Upper lobe of left lung (tissue), 6 donors: ENCODE measurements around the gene COG5. TPM values are rescaled to one million over a fixed set of nuclear protein-coding genes. Genes with fewer than 3 reads are reported as not detected.

Source experiments
- ATAC-seq, 2 donors: fragments of 200-7000 bp; cut with Tn5 transposase; one replicate each; pipeline ENCODE4 v1.9.1; 2022; ENCODE audit warnings: mild to moderate bottlenecking in 2 of 2, moderate library complexity in 2 of 2; ENCODE audit not compliant: low FRiP score in 2 of 2
- DNase-seq, 2 donors: peaks; one replicate each; pipeline ENCODE4 v3.0.0-alpha.2; 2019 to 2020
- H3K27ac ChIP-seq, 4 donors: fragments of 200-600 bp; sonication (generic); one replicate each; pipeline ENCODE4 v1.5.1; 2016 to 2019
- H3K27me3 ChIP-seq, 4 donors: fragments of 200-600 bp; sonication (generic); one replicate each; pipeline ENCODE4 v1.5.1; 2017 to 2019
- H3K36me3 ChIP-seq, 4 donors: fragments of 200-600 bp; sonication (generic); one replicate each; pipeline ENCODE4 v1.5.1; 2016 to 2019
- H3K4me1 ChIP-seq, 4 donors: fragments of 200-600 bp; sonication (generic); one replicate each; pipeline ENCODE4 v1.5.1; 2018 to 2019
- H3K4me3 ChIP-seq, 4 donors: fragments of 200-600 bp; sonication (generic); one replicate each; pipeline ENCODE4 v1.5.1; 2017 to 2019; ENCODE audit warnings: mild to moderate bottlenecking in 2 of 4, moderate library complexity in 1 of 4
- H3K9me3 ChIP-seq, 4 donors: fragments of 200-600 bp; sonication (generic); one replicate each; pipeline ENCODE4 v1.5.1; 2018 to 2019
- EP300 ChIP-seq, 4 donors: sonication (generic); formaldehyde crosslinking; IDR thresholded peaks; one replicate each; pipeline ENCODE4 v1.5.1; 2017; ENCODE audit warnings: antibody characterized with exemption in 4 of 4, control low read depth in 2 of 4
- POLR2A ChIP-seq, 4 donors: fragments of 450-650 bp; IDR thresholded peaks; one replicate each; pipeline ENCODE4 v1.5.1; 2016 to 2017; ENCODE audit warnings: antibody characterized with exemption in 4 of 4, mild to moderate bottlenecking in 2 of 4
- POLR2AphosphoS5 ChIP-seq, 2 donors: sonication (generic); formaldehyde crosslinking; IDR thresholded peaks; one replicate each; pipeline ENCODE4 v1.5.1; 2017; ENCODE audit warnings: antibody characterized with exemption in 2 of 2
- WGBS, 2 donors: methylation state at CpG; one replicate each; pipeline ENCODE4 v1.1.5; 2017 to 2018; 5-methylcytosine and 5-hydroxymethylcytosine counted together
- total RNA-seq, 6 donors: library from RNA; depleted of rRNA in 4 of 6; stranded (reverse); fragments of >200 nt in 4 of 6; gene quantifications; one replicate each; pipeline versions ENCODE4 v1.1.0 to v1.2.1, GENCODE V29; 2016 to 2021
- TF ChIP-seq, protein P1 (sequence below), 6 experiments: fragments of 450-650 bp in 4 of 6; fragments of 200-600 bp in 2 of 6; sonication (generic) in 2 of 6; IDR thresholded peaks; one replicate each; pipeline ENCODE4 v1.5.1; 2016 to 2019; ENCODE audit warnings: antibody characterized with exemption in 6 of 6
- donor health status: DM: no; HTN: no; CAD: no; lungs with moderate emphysema.
- donor health status: DM: no; HTN: yes; CAD: no; lungs with severe emphysema.

Gene COG5
- total RNA-seq, 6 donors from 2014 or later: 31.6 to 88.0 (median 50.5) TPM

DNA sequence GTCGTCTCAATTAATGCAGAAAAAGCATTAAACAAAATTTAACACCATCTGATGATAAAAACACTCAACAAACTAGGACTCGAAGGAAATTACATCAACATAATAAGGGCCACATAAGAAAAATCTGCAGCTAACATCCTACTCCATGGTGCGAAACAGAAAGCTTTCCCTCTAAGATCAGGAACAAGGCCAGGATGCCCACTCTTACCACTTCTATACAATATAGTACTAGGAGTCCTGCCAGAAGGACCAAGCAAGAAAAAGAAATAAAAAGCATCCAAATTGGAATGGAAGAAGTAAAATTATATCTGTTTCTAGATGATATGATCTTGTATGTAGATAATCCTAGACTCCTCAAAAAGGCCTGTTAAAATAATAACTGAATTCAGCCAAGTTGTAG is 237.7 kb downstream of the COG5 start:
- no peak overlapping the region for H3K27ac ChIP-seq
- WGBS, 2 donors: 93 to 95% methylated on average over 3 of the region's 3 CpGs
- no peak overlapping the region for H3K4me3 ChIP-seq
- no peak for DNase-seq
- H3K4me1 ChIP-seq: no peaks in the 10 kb centered on the region
- no peak for ATAC-seq
- H3K27me3 ChIP-seq: no peaks in the 10 kb centered on the region
- no peaks in the 10 kb centered on the region for H3K9me3 ChIP-seq
- TF ChIP-seq, protein P1, sequence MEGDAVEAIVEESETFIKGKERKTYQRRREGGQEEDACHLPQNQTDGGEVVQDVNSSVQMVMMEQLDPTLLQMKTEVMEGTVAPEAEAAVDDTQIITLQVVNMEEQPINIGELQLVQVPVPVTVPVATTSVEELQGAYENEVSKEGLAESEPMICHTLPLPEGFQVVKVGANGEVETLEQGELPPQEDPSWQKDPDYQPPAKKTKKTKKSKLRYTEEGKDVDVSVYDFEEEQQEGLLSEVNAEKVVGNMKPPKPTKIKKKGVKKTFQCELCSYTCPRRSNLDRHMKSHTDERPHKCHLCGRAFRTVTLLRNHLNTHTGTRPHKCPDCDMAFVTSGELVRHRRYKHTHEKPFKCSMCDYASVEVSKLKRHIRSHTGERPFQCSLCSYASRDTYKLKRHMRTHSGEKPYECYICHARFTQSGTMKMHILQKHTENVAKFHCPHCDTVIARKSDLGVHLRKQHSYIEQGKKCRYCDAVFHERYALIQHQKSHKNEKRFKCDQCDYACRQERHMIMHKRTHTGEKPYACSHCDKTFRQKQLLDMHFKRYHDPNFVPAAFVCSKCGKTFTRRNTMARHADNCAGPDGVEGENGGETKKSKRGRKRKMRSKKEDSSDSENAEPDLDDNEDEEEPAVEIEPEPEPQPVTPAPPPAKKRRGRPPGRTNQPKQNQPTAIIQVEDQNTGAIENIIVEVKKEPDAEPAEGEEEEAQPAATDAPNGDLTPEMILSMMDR (IDR thresholded peaks at IDR 0.05): no peak
- TF ChIP-seq POLR2AphosphoS5 (IDR thresholded peaks at IDR 0.05) (no peak), POLR2A (IDR thresholded peaks at IDR 0.05) (no peak), EP300 (IDR thresholded peaks at IDR 0.05) (no peak)
- H3K36me3 ChIP-seq: peaks cover 0 to 10% (median 0%) of the 10 kb centered on the region in 4 donors

DNA sequence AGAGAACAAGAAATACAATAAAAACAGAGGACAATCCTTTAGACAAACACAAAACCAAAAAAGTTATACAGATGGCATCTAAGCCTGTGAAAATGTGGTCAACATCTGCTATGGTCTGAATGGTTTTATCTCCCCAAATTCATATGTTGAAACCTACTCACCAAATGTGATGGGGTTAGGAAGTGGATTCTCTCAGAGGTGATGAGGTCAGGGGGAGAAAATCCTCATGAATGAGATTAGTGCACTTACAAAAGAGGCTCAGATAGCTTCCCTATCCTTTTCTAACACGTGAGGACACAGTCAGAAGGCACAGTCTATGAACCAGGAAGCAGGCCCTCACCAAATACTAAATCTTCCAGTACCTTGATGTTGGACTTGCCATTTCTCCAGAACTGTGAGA is 241.7 kb downstream of the COG5 start:
- H3K4me1 ChIP-seq: no peaks in the 10 kb centered on the region
- DNase-seq (no peak), ATAC-seq (no peak)
- no peak overlapping the region for H3K4me3 ChIP-seq
- no peaks in the 10 kb centered on the region for H3K27me3 ChIP-seq
- H3K36me3 ChIP-seq: peaks cover 0 to 10% (median 0%) of the 10 kb centered on the region in 4 donors
- H3K27ac ChIP-seq: no peak overlapping the region
- H3K9me3 ChIP-seq: no peaks in the 10 kb centered on the region
- 73 to 80% methylated on average over 1 of the region's 1 CpG for WGBS, 2 donors
- TF ChIP-seq, protein P1 (IDR thresholded peaks at IDR 0.05): no peak
- no peak for TF ChIP-seq POLR2AphosphoS5 (IDR thresholded peaks at IDR 0.05)
- no peak for TF ChIP-seq EP300 (IDR thresholded peaks at IDR 0.05)
- TF ChIP-seq POLR2A (IDR thresholded peaks at IDR 0.05): no peak

DNA sequence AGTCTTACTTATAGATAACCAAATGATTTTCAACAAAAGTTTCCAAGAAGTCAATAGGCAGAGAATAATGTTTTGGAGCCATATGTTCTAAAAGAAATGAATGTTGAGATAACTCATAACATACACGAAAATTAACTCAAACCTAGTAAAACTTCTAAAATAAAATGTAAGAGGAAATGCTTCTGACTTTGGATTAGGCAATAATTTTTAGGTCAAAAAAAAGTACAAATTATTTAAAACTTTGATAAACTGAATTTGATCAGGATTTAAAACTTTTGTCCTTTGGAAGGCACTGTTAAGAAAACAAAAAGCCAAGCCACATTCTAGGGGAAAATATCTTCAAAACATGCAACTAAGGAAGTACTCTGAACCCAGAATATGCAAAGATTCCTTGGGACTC is 242.1 kb downstream of the COG5 start:
- ATAC-seq (no peak), DNase-seq (no peak)
- TF ChIP-seq EP300 (IDR thresholded peaks at IDR 0.05): no peak
- no peak for TF ChIP-seq POLR2A (IDR thresholded peaks at IDR 0.05)
- TF ChIP-seq POLR2AphosphoS5 (IDR thresholded peaks at IDR 0.05): no peak
- TF ChIP-seq, protein P1 (IDR thresholded peaks at IDR 0.05): no peak
- Histone ChIP-seq H3K4me1 (no peaks in the 10 kb centered on the region), H3K27me3 (no peaks in the 10 kb centered on the region), H3K9me3 (no peaks in the 10 kb centered on the region), H3K4me3 (no peak overlapping the region), H3K36me3 (peaks cover 0 to 10% (median 0%) of the 10 kb centered on the region in 4 donors), H3K27ac (no peak overlapping the region)
- 91 to 97% methylated on average over 1 of the region's 1 CpG for WGBS, 2 donors

DNA sequence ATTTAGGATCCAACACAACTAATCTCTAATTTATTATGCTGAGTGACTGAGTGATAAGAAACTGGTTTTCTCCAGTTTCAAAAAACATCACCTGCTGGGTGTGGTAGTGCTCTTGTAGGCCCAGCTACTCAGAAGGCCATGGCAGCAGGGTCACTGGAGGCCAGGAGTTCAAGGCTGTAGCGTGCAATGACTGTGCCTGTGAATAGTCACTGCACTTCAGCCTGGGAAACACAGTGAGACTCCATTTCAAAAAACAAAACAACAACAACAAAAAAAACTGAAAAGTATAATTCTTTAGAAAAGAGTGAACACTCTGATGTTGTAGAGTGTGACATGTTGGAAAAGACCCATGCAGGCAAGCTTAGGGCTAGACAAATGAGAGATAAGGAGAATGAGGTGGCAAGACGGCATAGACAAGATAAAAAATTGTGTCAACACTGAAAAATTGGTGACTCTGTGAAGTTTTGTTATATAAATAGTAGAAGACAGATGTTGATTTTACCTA is 243.9 kb downstream of the COG5 start:
- Histone ChIP-seq H3K9me3 (no peaks in the 10 kb centered on the region), H3K36me3 (peaks cover 0 to 10% (median 0%) of the 10 kb centered on the region in 4 donors), H3K27ac (no peak overlapping the region), H3K4me1 (peaks cover 0 to 8% (median 2%) of the 10 kb centered on the region in 4 donors), H3K27me3 (no peaks in the 10 kb centered on the region), H3K4me3 (no peak overlapping the region)
- DNase-seq: no peak
- ATAC-seq: no peak
- WGBS, 2 donors: 93 to 94% methylated on average over 2 of the region's 2 CpGs
- TF ChIP-seq POLR2AphosphoS5 (IDR thresholded peaks at IDR 0.05): no peak

DNA sequence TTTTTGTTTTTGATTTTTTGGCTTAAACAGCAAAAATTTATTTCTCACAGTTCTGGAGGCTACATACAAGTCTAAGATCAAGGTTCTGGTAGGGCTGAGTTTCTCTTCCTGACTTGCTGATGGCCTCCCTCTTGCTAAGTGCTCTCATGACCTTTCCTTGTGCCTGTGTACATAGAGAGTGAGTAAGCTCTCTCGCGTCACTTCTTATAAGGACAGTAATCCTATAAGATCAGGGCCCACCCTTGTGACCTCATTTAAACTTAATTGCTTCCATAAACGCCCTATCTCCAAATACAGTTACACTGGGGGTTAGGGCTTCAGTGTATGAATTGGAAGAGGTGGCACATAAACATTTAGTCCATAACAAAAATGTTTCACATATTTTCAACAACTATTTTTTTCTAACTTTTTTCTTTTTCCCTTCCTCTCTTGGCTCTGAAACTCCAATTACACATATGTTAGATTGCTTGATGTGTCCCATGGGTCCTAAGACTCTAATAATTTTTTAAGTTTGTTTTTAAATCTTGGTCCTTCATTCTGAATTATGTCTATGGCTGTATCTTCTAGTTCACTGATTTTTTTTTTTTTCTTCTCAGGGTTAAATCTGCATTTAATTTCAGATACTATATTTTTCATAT is 245.1 kb downstream of the COG5 start:
- no peak for ATAC-seq
- TF ChIP-seq EP300 (IDR thresholded peaks at IDR 0.05) (no peak), POLR2AphosphoS5 (IDR thresholded peaks at IDR 0.05) (no peak), POLR2A (IDR thresholded peaks at IDR 0.05) (no peak)
- TF ChIP-seq, protein P1 (IDR thresholded peaks at IDR 0.05): no peak

More for the DNA sequence above, 245.1 kb downstream of the COG5 start:
- no peak for DNase-seq
- H3K27me3 ChIP-seq: no peaks in the 10 kb centered on the region
- no peak overlapping the region for H3K4me3 ChIP-seq
- no peaks in the 10 kb centered on the region for H3K9me3 ChIP-seq
- H3K36me3 ChIP-seq: peaks cover 0 to 6% (median 0%) of the 10 kb centered on the region in 4 donors
- 78 to 87% methylated on average over 3 of the region's 3 CpGs for WGBS, 2 donors
- H3K4me1 ChIP-seq: peaks cover 0 to 8% (median 2%) of the 10 kb centered on the region in 4 donors
- H3K27ac ChIP-seq: no peak overlapping the region
